ENCODE measurements around the gene FLNB. TPM values are rescaled to one million over a fixed set of nuclear protein-coding genes. Genes with fewer than 3 reads are reported as not detected.
A peak's percentile ranks its signal among the peaks of the same experiment; 100 is the strongest.

FLNB gene
- total and polyA plus RNA-seq, 2 of the 13 experiments (the other 11 are each of a cell fraction or from before 2014, with no cell fraction given), result 106 to 130 TPM

GRCh38 chr3:57961177-57961827, 46.9 kb upstream of the FLNB start (continued):
- TF ChIP-seq ZNF281 (CRISPR knock-in tag; IDR thresholded peaks at IDR 0.05; ENCODE audit: borderline replicate concordance) (peak; percentile 62; the same call in 1 of the 2 replicates), TOPORS (CRISPR knock-in tag; IDR thresholded peaks at IDR 0.05) (peak; percentile 66; the same call in 1 of the 2 replicates), ZNF547 (CRISPR knock-in tag; IDR thresholded peaks at IDR 0.05) (no peak), RORA (CRISPR knock-in tag; IDR thresholded peaks at IDR 0.05) (no peak), REXO4 (CRISPR knock-in tag; IDR thresholded peaks at IDR 0.05; ENCODE audit: borderline replicate concordance) (no peak), NRL (CRISPR knock-in tag; IDR thresholded peaks at IDR 0.05; ENCODE audit: borderline replicate concordance) (0 out of 2 replicates have a peak, but pooled peaks have one; percentile 18), TFE3 (CRISPR knock-in tag; IDR thresholded peaks at IDR 0.05) (peak; percentile 68; the same call in 1 of the 2 replicates), ARID2 (CRISPR knock-in tag; IDR thresholded peaks at IDR 0.05; ENCODE audit: borderline replicate concordance) (peak; percentile 6; the same call in 1 of the 2 replicates), ZBTB7A (CRISPR knock-in tag; IDR thresholded peaks at IDR 0.05) (peak; percentile 93), AKAP8 (CRISPR knock-in tag; IDR thresholded peaks at IDR 0.05) (no peak), KAT8 (CRISPR knock-in tag; IDR thresholded peaks at IDR 0.05) (peak; percentile 46; the same call in 1 of the 2 replicates), CENPBD1 (CRISPR knock-in tag; IDR thresholded peaks at IDR 0.05; ENCODE audit: borderline replicate concordance, low read depth) (no peak), DRAP1 (CRISPR knock-in tag; IDR thresholded peaks at IDR 0.05) (peak; percentile 44; the same call in 1 of the 2 replicates), ZNF530 (CRISPR knock-in tag; IDR thresholded peaks at IDR 0.05; ENCODE audit: low read depth) (no peak), SNAPC2 (CRISPR knock-in tag; IDR thresholded peaks at IDR 0.05) (0 out of 2 replicates have a peak, but pooled peaks have one; percentile 31), HNF4A (CRISPR knock-in tag; IDR thresholded peaks at IDR 0.05) (peak; percentile 97), MEIS1 (CRISPR knock-in tag; IDR thresholded peaks at IDR 0.05; ENCODE audit: borderline replicate concordance) (peak; percentile 87), ZNF543 (CRISPR knock-in tag; IDR thresholded peaks at IDR 0.05) (peak; percentile 87), KMT2A (CRISPR knock-in tag; IDR thresholded peaks at IDR 0.05) (peak; percentile 53; the same call in 1 of the 2 replicates), ARNT (IDR thresholded peaks at IDR 0.05) (no peak), SKI (IDR thresholded peaks at IDR 0.05; ENCODE audit: partially characterized antibody) (peak; percentile 95), HMGXB4 (CRISPR knock-in tag; IDR thresholded peaks at IDR 0.05; ENCODE audit: borderline replicate concordance in 1 of 2, low read depth in 1 of 2) (peak in 1 of 2 experiments; percentile 56; a peak in 1 of 4 replicates)
